ENCODE data around the gene DUSP14. TPM values are rescaled to one million over a fixed set of nuclear protein-coding genes. Genes with fewer than 3 reads are reported as not detected.

DUSP14 gene
- polyA plus RNA-seq, 1 of the 3 experiments (the other 2 are of a cell fraction) = 85.8 TPM

DNA sequence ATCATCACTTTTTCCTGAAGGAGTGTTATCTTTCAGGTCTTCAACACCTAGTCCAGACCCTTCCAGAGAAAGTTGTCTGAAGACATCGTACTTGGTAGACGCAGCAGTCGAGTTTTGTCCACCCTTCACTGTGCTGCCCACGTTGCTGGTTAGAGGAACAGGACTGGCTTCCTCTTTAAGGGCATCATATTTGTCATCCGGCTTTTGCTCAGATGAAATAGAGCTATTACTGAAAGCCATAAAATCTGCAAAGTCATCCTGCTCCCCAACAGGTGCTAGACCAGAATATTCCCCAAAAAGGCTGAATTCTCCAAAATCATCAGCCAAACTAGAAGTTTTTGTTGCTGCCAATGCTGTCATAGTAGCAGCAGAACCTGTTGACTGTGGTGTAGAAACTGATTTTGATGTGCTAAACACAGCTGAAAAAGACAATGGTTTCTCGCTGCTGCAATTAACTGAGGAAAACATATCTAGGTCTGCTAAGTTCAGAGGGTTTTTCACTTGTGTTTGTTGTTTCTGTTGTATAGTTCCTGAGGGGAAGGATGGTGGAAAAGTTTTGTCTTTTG is 63.8 kb downstream of the DUSP14 start (continued):
- TF ChIP-seq TAF1 (IDR thresholded peaks at IDR 0.05; ENCODE audit: borderline replicate concordance, low read depth, low read length) = no peak

DNA sequence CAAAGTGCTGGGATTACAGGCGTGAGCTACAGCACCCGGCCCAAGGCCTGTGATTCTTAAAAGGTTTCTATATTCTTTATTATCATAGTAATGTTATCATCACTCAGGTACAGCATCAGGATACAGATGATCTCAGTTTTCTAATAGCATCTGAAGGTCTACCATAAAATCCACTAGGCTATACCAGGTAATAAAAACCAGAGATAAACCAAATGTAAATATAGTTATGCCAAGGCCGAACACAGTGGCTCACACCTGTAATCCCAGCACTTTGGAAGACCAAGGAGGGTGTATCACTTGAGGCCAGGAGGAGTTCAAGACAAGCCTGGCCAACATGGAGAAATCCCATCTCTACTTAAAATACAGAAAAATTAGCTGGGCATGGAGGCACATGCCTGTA is 65.7 kb downstream of the DUSP14 start:
- Histone ChIP-seq H4K20me1 (ENCODE audit: insufficient read depth) (no peaks in the 10 kb centered on the region), H3K9me3 (no peaks in the 10 kb centered on the region), H3K4me1 (ENCODE audit: control insufficient read depth in 1 of 2, insufficient read depth in 2 of 2, low read depth in 1 of 2, low read length in 1 of 2) (no peaks in the 10 kb centered on the region), H3F3A (replicated peaks; ENCODE audit: insufficient read depth) (no peaks in the 10 kb centered on the region), H2AFZ (ENCODE audit: low read depth) (no peak overlapping the region), H3K9ac (no peak overlapping the region), H3K79me2 (ENCODE audit: insufficient read depth) (0 out of 2 replicates have a peak, but pooled peaks cover 1% of the 10 kb centered on the region), H3K4me3 (ENCODE audit: low read depth in 2 of 2, low read length in 1 of 2) (no peak overlapping the region), H3K36me3 (replicated peaks in 1 of 2; ENCODE audit: control insufficient read depth in 1 of 2, insufficient read depth in 2 of 2, low read length in 1 of 2) (peaks cover 56 to 63% of the 10 kb centered on the region in 2 experiments), H3K27me3 (ENCODE audit: insufficient read depth) (no peaks in the 10 kb centered on the region), H3K9me2 (no peaks in the 10 kb centered on the region), H3K4me2 (no peak overlapping the region), H3K27ac (ENCODE audit: low read depth in 2 of 2, low read length in 1 of 2) (no peak overlapping the region)
- WGBS (ENCODE audit: low lambda C conversion rate) = 96% methylated on average over 3 of the region's 3 CpGs
- no peak for DNase-seq
- POLR2A ChIA-PET = interaction anchor here (0.6 kb wide), 1 partner anchor 49 kb away, joined by 3 read pairs; no protein-coding TSS in a partner anchor
- CTCF ChIA-PET = interaction anchor here (1.5 to 7.0 kb wide), 4 partner anchors 10 to 59 kb away, joined by 4 to 29 read pairs (median 8); no protein-coding TSS in a partner anchor
- TF ChIP-seq EP300 (IDR thresholded peaks at IDR 0.05; ENCODE audit: borderline replicate concordance in 1 of 2, low read depth in 1 of 2, low read length in 1 of 2) (no peak), RFX5 (IDR thresholded peaks at IDR 0.05; ENCODE audit: low read length) (no peak), JUND (IDR thresholded peaks at IDR 0.05) (no peak), MEF2A (IDR thresholded peaks at IDR 0.05; ENCODE audit: borderline replicate concordance, low read depth) (no peak), GATA2 (CRISPR knock-in tag; IDR thresholded peaks at IDR 0.05) (no peak), RAD21 (IDR thresholded peaks at IDR 0.05; ENCODE audit: low read length) (no peak), TCF12 (IDR thresholded peaks at IDR 0.05) (no peak), POLR2AphosphoS5 (IDR thresholded peaks at IDR 0.05; ENCODE audit: low read depth, low read length) (no peak), GABPA (IDR thresholded peaks at IDR 0.05; ENCODE audit: low read depth) (no peak), USF1 (IDR thresholded peaks at IDR 0.05; ENCODE audit: borderline replicate concordance, low read depth) (no peak), TEAD4 (IDR thresholded peaks at IDR 0.05; ENCODE audit: borderline replicate concordance, insufficient read depth) (no peak), RXRA (IDR thresholded peaks at IDR 0.05; ENCODE audit: borderline replicate concordance, low read depth) (no peak), ZBTB33 (IDR thresholded peaks at IDR 0.05; ENCODE audit: borderline replicate concordance, low read depth) (no peak), FOXM1 (IDR thresholded peaks at IDR 0.05; ENCODE audit: low read depth) (no peak)
- TF ChIP-seq, protein P1, sequence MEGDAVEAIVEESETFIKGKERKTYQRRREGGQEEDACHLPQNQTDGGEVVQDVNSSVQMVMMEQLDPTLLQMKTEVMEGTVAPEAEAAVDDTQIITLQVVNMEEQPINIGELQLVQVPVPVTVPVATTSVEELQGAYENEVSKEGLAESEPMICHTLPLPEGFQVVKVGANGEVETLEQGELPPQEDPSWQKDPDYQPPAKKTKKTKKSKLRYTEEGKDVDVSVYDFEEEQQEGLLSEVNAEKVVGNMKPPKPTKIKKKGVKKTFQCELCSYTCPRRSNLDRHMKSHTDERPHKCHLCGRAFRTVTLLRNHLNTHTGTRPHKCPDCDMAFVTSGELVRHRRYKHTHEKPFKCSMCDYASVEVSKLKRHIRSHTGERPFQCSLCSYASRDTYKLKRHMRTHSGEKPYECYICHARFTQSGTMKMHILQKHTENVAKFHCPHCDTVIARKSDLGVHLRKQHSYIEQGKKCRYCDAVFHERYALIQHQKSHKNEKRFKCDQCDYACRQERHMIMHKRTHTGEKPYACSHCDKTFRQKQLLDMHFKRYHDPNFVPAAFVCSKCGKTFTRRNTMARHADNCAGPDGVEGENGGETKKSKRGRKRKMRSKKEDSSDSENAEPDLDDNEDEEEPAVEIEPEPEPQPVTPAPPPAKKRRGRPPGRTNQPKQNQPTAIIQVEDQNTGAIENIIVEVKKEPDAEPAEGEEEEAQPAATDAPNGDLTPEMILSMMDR (IDR thresholded peaks at IDR 0.05) = no peak
- TF ChIP-seq, protein P2, sequence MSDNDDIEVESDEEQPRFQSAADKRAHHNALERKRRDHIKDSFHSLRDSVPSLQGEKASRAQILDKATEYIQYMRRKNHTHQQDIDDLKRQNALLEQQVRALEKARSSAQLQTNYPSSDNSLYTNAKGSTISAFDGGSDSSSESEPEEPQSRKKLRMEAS (IDR thresholded peaks at IDR 0.05; ENCODE audit: low read depth) = no peak
- TF ChIP-seq, protein P3, sequence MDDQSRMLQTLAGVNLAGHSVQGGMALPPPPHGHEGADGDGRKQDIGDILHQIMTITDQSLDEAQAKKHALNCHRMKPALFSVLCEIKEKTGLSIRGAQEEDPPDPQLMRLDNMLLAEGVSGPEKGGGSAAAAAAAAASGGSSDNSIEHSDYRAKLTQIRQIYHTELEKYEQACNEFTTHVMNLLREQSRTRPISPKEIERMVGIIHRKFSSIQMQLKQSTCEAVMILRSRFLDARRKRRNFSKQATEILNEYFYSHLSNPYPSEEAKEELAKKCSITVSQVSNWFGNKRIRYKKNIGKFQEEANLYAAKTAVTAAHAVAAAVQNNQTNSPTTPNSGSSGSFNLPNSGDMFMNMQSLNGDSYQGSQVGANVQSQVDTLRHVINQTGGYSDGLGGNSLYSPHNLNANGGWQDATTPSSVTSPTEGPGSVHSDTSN (IDR thresholded peaks at IDR 0.05) = no peak
